ENCODE data around the gene TRIP13. TPM values are rescaled to one million over a fixed set of nuclear protein-coding genes. Genes with fewer than 3 reads are reported as not detected.

Gene TRIP13
- total RNA-seq, 1 donor from 2014 or later = 5.8 TPM

DNA sequence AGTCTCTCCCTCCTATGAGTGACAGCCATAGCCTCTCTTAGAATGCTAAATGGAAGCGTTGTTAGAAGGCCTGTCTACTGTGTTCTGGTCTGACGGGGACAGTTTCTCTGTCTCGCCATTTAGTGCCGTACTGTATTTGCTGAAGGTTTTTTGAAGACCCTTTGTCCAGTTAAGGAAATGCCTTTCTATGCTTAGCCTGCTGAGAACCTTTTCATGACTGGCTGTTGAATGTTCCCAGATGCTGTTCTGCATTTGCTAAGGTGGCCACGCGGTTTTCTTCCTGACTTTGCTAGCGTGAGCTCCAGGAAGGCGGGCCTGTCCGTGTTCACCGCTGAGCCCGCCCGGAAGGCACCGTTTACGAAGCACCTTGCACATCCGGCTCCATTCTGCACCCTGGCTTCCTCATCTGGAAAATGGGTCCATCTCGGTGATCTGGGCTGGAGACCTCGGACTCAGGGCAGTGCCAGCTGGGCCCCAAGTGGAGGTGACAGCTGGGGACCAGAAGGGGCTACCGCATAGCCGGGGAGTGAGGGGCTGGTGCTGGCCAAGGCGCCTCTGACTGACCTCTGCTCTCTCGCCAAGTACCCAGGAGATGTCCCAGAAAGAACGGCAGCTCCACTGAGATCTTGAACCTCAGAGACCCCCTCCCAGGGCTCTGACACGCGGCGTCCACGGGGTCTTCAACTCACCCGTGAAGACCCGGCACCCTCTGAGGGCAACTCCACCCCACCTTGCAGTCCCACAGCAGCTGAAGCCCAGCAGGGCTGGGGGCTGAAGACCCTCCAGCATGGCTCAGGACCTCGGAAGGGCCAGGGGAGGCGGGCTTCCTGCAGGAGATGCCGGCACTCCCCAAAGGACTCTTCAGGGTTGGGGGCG lies 63.4 kb downstream of the TRIP13 start:
- DNase-seq = no peak

DNA sequence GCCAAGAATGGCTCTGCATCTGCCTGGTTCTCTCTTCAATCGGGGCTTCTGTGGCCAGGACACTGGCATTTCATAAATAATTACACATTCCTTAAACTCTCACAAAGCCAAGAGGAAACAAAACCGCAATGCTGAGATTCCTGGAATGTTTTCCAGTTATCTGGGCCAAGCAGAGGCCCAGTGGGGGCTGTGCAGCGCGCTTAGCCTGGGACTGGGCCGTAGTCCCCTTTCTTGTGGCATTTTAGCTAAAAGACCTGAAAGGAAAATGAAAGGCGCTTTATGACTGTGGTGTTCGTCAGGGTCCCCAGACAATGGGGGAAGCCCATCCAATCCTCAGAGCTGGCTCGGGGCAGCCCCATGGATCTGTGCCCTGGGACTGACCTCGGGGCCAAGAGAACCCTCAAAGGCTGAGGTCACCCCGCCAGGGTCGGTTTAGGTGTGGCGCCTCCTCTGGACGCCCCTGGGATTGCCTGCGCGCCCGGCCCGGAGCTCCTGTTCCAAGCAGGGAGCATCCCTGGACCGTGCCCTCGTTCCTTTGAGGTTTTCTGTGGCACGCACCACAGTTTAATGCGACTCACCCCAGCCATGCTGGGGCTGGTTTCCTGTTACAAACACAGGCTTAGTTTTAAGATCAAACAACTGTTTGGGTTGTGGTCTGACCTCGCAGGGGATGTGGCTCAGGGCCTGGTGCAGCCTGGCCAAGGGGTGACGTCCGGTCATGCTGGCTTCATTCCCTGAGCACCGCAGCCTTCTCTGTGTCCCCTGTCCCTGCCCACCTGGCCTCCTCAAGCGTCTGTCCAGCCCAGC lies 64.5 kb downstream of the TRIP13 start:
- peak; percentile 84 for DNase-seq

DNA sequence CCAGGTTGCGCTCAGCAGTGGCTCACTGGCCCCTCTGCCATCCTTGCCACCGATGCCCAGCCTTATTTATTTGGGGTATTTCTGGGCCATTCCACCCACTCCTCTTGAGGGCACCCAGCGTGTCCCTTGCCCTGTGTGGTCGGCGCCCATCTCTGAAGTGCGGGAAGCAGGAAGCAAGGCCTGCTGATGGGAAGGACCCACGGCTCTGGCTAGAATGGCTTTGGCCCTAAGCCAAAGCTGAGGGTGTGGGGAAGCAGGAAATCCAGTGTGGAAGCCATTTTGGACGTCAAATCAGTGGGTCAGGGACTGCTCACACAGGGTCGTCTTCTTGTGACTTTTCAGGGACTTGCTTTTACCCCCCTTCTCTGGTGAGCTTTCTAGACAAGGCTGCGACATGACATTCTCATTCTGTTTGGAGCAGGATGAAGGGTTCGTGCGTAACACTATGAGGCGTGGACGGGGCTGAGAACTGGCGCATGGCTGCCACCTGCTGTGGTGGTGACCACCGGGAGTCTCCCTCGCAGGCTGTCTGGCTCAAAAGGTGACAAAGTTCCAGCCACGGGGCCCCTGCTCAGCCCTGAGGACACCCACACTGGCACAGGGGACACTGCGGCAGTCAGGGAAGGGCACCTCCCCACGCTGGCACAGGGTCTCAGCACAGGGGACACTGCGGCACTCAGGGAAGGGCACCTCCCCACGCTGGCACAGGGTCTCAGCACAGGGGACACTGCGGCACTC lies 65.2 kb downstream of the TRIP13 start:
- no peak for DNase-seq

DNA sequence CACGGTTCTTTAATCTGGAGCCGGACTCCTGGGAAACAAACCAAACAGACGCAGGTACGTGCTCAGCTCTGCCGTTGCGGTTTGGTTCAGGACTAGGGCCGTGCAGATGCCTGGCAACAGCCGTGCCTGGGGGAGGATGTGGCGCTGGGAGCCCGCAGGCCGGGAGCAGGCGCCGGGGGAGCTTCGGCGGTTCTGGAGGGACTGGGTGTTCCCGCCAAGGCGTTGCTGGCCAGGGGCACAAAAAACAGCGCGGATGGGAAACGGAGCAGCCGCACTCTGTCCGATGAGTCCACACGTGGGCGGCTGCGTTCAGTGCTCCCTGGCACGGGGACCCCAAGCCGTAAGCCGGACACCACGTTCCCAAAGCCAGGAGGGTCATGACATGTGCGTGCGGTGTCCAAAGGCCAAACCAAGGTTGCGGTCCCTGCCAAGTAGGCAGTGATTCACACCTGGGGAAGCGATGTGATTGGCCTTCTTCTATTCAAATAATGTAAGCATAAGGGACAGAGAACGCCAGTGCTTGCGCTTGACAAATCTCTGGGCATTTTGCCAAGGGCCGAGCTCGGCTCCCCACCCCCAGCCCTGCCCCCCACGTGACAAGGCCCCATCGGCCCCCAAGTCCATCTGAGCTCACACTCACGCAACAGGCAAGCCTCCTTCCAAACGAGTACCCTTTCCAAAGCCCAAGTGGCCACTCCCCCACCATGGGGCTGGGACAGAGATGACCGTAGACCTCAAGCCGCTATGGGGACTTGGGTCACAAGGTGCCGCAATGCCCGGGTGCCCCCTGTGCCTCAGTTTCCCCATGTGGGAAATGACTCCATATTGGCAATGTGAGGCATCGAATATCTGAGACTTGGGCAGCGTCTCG lies 66.3 kb downstream of the TRIP13 start:
- DNase-seq = peak; percentile 45

DNA sequence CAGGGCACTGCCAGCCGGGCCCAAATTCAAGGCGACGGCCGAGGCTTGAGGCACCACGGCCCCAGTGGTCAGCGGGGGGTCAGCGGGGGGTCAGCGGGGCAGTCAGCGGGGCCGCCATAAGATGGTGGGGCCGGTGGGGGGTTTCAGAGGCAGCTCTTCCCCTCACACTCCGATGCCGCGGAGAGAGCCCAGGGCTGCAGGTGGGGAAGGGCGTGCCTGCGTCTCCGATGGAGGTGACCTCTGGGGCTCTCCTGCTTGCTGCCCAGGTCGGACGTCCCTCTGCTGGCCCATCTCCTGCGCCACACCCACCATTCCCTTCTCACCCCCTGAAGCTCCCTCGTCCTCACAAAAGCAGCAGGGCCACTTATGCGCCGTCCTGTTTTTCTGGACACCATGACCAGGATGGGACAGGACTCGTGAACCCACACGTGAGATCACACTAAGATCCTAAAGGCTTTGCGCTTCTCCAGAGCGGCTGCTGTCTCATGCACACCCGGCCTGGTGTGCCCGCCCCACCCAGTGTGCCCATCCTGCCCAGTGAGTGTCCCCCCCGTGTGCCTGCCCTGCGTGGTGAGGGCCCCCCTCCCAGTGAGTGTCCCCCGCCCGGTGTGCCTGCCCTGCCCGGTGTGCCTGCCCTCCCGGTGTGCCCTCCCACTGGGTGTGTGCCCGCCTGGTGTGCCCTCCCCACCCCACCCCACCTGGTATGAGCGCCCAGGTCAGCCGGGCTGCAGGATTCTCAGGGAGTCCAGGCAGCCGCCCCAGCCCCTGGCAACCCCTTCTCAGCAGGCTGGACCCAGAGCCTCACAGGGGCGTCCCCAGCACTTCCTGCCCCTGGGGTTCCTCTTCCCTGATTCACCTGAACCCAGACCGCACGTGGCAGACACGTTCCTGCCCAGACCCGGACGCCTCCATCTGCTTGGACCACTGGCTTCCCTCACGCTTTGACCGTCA lies 67.2 kb downstream of the TRIP13 start:
- no peak for DNase-seq

DNA sequence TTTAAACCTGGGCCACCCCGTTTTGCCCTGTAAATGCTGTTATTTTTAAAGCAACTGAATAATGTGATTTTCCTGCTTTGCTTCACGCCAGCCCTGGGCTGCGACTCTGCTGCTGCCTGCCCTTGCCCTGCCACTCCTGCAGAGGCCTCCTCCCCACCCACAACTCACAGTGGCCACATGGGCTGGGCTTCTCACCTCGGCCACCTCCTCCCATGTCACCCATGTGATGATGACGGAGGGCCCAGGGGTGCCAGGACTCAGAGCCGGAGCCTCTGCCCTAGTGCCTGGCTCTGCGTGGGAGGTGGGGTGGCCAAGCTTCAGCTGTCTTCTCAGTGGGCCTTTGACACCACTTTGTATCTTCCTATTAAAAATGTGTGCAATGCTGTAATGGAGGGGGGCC lies 67.9 kb downstream of the TRIP13 start:
- DNase-seq = no peak

DNA sequence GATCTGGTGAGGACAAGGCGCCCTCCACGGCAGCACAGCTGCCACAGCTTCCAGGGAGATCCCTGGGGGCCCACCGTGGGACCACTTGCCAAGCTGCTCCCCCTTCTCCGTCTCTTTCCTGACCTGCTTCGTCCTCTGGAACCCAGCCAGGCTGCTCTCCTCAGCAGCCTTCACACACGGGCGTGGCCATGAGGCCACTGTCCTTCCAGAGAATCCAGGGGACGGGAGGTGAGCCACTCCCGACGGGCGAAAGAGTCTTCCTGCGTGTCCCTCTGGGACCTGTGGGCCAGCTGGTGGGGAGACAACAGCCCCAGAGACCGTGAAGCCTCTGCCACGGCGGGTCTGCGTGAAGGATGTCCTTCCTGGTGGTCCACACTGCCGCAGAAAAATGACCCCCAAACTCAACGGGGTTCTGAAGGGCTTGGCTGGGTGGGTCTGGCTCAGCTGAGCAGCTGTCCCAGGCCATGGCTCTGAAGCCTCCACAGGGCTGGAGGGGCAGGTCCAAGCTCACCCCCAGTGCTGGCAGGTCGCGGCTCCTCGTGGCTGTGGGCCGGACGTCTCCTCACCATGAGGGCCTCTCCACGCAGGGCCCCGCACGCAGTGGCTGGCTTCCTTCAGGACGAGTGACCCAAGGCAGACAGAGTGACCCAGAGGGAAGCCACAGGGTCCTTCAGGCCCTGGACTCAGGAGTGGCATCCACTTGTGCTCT lies 68.5 kb downstream of the TRIP13 start:
- DNase-seq = no peak

DNA sequence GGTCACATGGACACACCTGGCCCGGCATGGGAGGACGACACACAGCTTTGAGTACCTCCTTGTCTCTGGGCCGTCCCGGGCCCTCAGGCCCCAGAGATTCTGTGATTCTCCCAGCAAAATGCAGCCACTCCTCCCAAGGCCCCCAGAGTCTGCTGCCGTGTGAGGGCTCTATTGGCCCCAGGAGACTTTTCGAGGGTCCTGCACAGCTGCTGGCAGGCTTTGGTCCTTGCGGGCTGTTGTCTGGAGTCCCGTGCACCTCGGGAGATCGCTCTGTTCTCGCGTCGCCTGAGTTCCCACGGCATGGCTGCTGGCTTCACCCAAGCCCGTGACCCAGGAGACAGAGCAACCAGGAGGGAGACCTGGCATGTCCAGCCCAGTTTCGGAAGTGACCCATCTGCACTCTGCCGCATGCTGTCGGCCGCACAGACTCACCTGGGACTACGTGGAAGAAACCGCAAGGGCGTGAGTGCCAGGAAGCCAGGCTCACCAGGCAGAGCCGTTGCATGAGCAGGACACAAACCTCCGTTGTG lies 69.1 kb downstream of the TRIP13 start:
- no peak for DNase-seq

DNA sequence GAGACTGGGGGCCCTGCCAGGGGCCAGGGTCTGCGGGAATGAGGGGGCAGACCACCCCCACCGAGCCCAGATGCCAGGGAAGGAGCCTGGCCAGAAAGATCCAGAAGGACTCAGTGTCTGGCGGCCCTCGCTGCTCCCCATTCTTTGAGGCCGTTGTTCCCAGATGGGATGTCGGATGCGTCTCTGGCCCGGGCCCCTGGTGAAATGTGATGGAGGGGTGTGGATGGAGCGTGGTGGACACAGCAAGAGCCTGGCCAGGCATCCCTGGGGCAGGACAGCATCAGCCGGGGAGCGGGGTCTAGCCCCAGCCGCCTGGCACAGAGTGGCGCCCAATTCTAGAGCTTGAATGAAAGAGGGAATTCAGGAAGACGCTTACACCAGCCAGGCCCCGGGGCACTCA lies 69.7 kb downstream of the TRIP13 start:
- no peak for DNase-seq

DNA sequence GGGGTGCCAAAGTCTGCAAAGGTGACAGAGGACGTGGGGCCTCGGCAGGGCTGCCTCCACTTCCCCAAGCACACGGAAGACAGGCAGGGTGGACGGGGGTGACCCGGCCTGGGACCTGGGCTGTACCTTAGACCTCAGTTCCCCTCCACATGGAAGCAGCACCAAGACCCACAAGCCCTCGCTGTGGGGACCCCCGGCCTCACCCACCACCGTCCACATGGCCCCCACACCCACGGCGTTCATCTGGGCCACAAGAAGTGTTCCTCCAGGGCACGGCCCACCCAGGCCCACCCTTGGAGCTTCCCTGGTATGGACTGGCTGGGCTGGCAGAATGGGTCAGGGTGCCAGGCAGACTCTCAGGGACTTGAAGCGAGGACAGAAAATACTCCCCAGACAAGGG lies 70.1 kb downstream of the TRIP13 start:
- no peak for DNase-seq

DNA sequence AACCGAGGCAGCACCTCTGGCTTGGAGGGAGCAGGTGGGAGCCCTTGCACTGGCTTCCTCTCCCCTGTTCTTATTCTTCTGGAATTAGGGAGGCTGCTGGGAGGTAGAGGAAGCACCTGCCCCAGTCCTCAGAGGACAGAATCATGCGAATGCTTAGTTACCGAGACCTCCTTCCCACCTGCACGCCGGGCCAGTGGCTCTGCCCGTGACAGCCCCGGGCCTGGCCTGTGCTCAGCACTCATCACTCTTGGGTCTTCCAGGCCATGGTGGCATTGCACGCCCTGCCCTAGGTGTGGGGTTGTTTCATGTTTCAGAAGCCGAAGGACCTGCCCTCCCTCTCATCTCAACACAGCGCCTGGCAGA lies 70.6 kb downstream of the TRIP13 start:
- no peak for DNase-seq

DNA sequence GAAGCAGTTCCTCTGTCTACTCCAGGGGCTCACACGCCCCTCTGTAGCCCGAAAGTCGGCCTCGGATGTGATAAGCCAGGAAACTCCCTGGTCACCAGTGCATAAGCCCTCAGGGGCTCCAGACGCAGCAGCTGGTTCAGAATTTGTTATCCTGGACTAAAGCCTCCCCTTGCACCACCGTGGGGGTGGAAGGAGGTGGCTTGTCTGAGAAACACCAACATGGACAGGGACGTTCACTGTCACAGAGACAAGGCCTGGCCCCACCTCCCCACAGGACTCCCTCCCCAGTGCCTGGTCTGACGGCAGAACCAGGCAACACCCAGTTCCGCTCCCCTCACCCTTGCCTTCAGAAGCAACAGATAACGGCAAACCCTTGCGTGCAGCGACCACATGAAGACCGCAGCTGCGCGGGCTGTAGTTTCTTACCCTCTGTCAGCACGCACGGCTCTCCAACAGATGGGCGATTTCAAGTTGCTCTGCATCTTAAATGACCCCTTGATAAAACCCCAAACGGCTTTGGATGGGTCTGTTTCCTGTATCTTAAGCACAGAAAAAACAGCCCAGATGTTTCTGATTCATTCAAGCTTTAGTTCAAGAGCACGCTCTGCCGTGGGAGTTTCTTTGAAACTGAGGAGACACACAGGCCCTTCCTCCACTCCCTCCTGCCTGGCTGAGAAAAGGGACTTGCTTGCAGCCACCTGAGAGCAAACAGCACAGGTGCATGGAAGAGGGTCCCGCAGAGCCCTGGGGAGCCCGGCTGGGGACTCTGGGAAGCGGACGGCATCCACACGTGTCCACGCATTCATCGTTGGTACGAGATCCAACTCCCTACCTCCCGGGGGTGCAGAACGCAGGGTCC lies 71.2 kb downstream of the TRIP13 start:
- DNase-seq = peak; percentile 80

DNA sequence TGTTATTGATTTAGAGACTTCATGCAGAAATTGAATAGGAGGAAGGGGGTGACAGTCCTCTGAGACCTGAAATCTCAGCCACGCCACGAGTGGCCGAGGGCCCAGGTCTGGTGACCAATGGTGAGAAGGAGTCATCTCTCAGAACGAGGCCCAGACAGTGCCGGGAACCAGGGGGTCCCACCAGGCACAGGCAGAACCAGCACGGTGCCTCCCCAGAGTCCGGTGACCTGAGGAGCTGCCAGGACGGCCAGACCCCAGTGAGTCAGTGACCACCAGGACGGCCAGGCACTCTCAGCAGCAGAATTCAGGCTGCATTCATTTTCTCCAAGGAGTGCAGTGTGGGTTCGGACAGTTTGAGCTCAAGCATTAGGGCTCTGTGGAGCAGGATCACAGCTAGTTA lies 72.1 kb downstream of the TRIP13 start:
- no peak for DNase-seq

DNA sequence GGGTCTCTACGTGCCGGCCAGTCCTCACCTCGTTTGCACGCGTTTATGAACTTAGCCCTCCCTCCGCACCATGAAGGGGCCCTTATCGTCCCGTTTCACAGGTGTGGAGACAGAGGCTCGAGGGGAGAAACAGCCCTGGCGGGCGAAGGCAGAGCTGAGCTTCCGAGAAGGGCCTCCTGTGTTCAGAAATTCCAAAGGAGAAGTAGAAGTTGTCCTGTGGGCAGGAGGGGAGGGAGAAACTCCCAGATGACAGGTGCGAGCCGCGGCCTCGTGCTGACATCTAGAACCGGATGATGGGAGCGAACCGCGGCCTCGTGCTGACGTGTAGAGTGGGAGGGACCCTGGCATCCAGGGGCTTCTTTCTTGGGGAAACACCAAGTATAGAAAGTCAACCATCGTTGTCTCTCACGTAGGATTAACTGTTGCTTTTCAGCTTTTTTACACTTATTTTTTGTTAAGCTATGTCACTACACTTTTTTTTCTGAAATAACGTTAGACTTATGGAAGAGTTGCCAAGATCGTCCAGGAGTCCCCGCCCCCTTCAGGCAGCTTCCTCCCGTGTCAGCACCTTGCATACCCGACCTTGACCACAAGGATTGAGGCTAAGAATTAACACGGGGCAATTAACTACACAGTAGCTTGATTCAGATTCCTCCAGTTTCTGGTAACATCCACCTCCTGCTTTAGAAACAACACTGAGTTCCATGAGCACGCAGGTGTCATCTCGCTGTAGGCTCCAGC lies 73.1 kb downstream of the TRIP13 start:
- DNase-seq = no peak

DNA sequence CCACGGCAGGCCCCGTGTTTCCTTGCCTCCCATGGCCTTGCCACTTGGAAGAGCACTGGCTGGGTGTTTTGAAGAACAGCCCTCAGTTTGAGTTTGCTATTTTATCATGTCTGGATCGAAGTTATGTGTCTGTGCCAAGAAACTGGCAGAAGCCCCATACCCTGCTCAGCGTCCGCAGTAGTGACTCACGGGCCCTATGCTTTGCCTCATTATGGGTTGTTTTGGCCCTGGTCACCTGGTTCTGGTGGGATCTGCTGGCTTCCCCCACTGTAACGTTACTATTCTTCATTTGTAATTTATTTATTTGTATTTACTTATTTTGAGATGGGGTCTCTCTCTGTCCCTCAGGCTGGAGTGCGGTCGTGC lies 73.6 kb downstream of the TRIP13 start:
- no peak for DNase-seq

DNA sequence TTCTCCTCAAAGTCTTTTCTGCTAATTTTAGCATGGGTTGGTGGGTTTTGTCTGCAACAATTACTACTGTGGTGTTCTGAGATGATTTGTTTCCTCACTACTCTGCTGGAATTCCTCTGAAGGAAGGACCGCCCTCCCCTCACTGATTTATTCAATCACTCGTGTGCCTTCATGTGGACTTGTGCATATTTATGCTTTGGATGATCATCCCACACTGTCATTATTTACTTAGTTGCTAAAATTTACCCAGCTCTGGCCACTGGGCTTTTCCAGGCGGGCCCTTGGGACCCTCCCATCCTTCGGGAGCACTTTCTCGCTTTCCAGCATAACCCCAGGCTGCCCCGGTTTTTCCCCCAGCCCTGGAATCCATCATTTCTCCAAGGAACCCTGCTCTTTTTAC lies 74.3 kb downstream of the TRIP13 start:
- DNase-seq = no peak

All from tongue (tissue), 2 donors.